ENCODE data around the gene AFG3L2.

Gene AFG3L2

GRCh38 chr18:12291690-12292089 is 85.3 kb downstream of the AFG3L2 start:
- TF ChIP-seq SIN3A (IDR thresholded peaks at IDR 0.05; ENCODE audit: borderline replicate concordance, insufficient read depth, low read length) (no peak), TAF1 (IDR thresholded peaks at IDR 0.05; ENCODE audit: borderline replicate concordance, insufficient read depth, low read length) (no peak)

- no peak for TF ChIP-seq FOXP2 (optimal IDR thresholded peaks at IDR 0.05; ENCODE audit: borderline replicate concordance, extremely low read depth, extremely low read length, insufficient read depth)
- TF ChIP-seq REST (IDR thresholded peaks at IDR 0.05; ENCODE audit: insufficient read depth in 1 of 2, low read depth in 2 of 2, low read length in 2 of 2), result no peak
- TF ChIP-seq POLR2AphosphoS5 (IDR thresholded peaks at IDR 0.05; ENCODE audit: low read depth, low read length), result no peak
- TF ChIP-seq TAF1 (IDR thresholded peaks at IDR 0.05; ENCODE audit: borderline replicate concordance, insufficient read depth, low read length), result no peak
- TF ChIP-seq SIN3A (IDR thresholded peaks at IDR 0.05; ENCODE audit: borderline replicate concordance, insufficient read depth, low read length), result no peak
Observed at GRCh38 chr18:12291161-12291560, 85.9 kb downstream of the AFG3L2 start.

- TF ChIP-seq POLR2AphosphoS5 (IDR thresholded peaks at IDR 0.05; ENCODE audit: low read depth, low read length) (no peak), TAF1 (IDR thresholded peaks at IDR 0.05; ENCODE audit: borderline replicate concordance, insufficient read depth, low read length) (no peak), REST (IDR thresholded peaks at IDR 0.05; ENCODE audit: insufficient read depth in 1 of 2, low read depth in 2 of 2, low read length in 2 of 2) (no peak), FOXP2 (optimal IDR thresholded peaks at IDR 0.05; ENCODE audit: borderline replicate concordance, extremely low read depth, extremely low read length, insufficient read depth) (no peak), SIN3A (IDR thresholded peaks at IDR 0.05; ENCODE audit: borderline replicate concordance, insufficient read depth, low read length) (no peak)
Observed at GRCh38 chr18:12290086-12290485, 86.9 kb downstream of the AFG3L2 start.

- TF ChIP-seq FOXP2 (optimal IDR thresholded peaks at IDR 0.05; ENCODE audit: borderline replicate concordance, extremely low read depth, extremely low read length, insufficient read depth) (no peak), POLR2AphosphoS5 (IDR thresholded peaks at IDR 0.05; ENCODE audit: low read depth, low read length) (no peak), TAF1 (IDR thresholded peaks at IDR 0.05; ENCODE audit: borderline replicate concordance, insufficient read depth, low read length) (no peak), SIN3A (IDR thresholded peaks at IDR 0.05; ENCODE audit: borderline replicate concordance, insufficient read depth, low read length) (no peak), REST (IDR thresholded peaks at IDR 0.05; ENCODE audit: insufficient read depth in 1 of 2, low read depth in 2 of 2, low read length in 2 of 2) (no peak)
Observed at GRCh38 chr18:12288403-12288755, 88.6 kb downstream of the AFG3L2 start.

GRCh38 chr18:12287684-12288402 is 89.2 kb downstream of the AFG3L2 start:
- TF ChIP-seq TAF1 (IDR thresholded peaks at IDR 0.05; ENCODE audit: borderline replicate concordance, insufficient read depth, low read length) (no peak), SIN3A (IDR thresholded peaks at IDR 0.05; ENCODE audit: borderline replicate concordance, insufficient read depth, low read length) (no peak), FOXP2 (optimal IDR thresholded peaks at IDR 0.05; ENCODE audit: borderline replicate concordance, extremely low read depth, extremely low read length, insufficient read depth) (no peak), POLR2AphosphoS5 (IDR thresholded peaks at IDR 0.05; ENCODE audit: low read depth, low read length) (no peak), REST (IDR thresholded peaks at IDR 0.05; ENCODE audit: insufficient read depth in 1 of 2, low read depth in 2 of 2, low read length in 2 of 2) (no peak)

All from PFSK-1 (cell line).